ENCODE data around the gene ARID1B.

ARID1B gene

DNA sequence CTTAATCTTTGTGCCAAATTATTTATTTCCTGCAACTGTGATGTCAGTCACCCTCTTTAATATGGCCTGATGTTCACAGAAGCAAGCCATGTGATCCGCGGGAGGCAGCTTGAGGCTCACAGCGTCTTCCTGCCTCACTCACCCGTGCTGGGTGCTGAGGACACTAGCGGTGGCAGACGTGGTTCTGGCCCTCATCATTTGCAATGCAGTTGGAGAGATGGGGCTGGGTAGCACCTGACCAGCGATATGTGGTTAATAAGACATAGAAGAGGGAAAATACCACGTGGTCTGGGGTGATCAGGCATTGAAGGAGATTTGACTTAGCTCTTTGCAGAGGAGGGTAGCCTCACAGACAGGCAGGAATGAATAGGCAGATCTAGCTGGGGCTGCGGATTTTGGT lies 281.4 kb downstream of the ARID1B start:
- Histone ChIP-seq H3K27me3 (ENCODE audit: insufficient read depth, low read length, poor library complexity) (no peaks in the 10 kb centered on the region), H3K9me3 (ENCODE audit: insufficient read depth, low read length, severe bottlenecking) (peaks cover 6% of the 10 kb centered on the region), H3K9ac (ENCODE audit: low read depth, low read length) (no peak overlapping the region), H3K4me1 (ENCODE audit: insufficient read depth, low read length) (no peaks in the 10 kb centered on the region; the same call in 1 of the 2 replicates), H3K4me3 (ENCODE audit: low read depth in 1 of 2, low read length in 2 of 2) (no peak overlapping the region), H4K20me1 (ENCODE audit: insufficient read depth, low read length) (peaks cover 7% of the 10 kb centered on the region; the same call in 1 of the 2 replicates), H2AFZ (ENCODE audit: low read depth, low read length) (no peak overlapping the region), H3K4me2 (ENCODE audit: insufficient read depth, low read length) (no peak overlapping the region), H3K27ac (ENCODE audit: low read length) (no peak overlapping the region), H3K79me2 (ENCODE audit: insufficient read depth, low read length) (peaks cover 51% of the 10 kb centered on the region), H3K36me3 (ENCODE audit: insufficient read depth, low read length) (peaks cover 8% of the 10 kb centered on the region; the same call in 1 of the 2 replicates)
- DNase-seq (no peak), ATAC-seq (ENCODE audit: insufficient read depth, low read depth) (peak; percentile 29; the same call in 1 of the 3 replicates)
- TF ChIP-seq, protein P1, sequence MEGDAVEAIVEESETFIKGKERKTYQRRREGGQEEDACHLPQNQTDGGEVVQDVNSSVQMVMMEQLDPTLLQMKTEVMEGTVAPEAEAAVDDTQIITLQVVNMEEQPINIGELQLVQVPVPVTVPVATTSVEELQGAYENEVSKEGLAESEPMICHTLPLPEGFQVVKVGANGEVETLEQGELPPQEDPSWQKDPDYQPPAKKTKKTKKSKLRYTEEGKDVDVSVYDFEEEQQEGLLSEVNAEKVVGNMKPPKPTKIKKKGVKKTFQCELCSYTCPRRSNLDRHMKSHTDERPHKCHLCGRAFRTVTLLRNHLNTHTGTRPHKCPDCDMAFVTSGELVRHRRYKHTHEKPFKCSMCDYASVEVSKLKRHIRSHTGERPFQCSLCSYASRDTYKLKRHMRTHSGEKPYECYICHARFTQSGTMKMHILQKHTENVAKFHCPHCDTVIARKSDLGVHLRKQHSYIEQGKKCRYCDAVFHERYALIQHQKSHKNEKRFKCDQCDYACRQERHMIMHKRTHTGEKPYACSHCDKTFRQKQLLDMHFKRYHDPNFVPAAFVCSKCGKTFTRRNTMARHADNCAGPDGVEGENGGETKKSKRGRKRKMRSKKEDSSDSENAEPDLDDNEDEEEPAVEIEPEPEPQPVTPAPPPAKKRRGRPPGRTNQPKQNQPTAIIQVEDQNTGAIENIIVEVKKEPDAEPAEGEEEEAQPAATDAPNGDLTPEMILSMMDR (IDR thresholded peaks at IDR 0.05; ENCODE audit: borderline replicate concordance, extremely low read depth, low read length, poor library complexity, severe bottlenecking): no peak
- no peak for TF ChIP-seq EZH2 (IDR thresholded peaks at IDR 0.05; ENCODE audit: borderline replicate concordance, low read depth, low read length, severe bottlenecking)

DNA sequence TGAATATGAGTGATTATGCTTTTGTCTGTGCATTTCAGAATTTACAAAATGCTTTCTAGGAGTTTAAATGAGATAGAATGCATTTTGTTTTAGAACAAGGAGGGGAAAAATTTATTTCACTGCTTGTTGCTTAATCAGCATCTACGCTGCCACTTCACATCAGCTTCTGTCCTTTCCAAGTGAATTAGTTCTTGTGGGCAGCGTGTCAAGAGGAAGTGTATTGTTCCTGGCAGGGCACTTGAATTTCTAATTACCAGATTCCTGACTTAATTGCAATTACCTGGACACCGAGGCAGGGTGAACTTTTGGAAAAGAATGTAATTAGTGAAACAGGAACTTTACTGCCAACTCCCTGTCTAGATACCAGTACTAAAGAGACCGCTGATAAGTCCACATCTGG lies 282.6 kb downstream of the ARID1B start:
- DNase-seq (no peak), ATAC-seq (ENCODE audit: insufficient read depth, low read depth) (no peak)
- TF ChIP-seq EZH2 (IDR thresholded peaks at IDR 0.05; ENCODE audit: borderline replicate concordance, low read depth, low read length, severe bottlenecking): no peak
- TF ChIP-seq, protein P1 (IDR thresholded peaks at IDR 0.05; ENCODE audit: borderline replicate concordance, extremely low read depth, low read length, poor library complexity, severe bottlenecking): no peak
- no peaks in the 10 kb centered on the region for H3K27me3 ChIP-seq (ENCODE audit: insufficient read depth, low read length, poor library complexity)
- H3K27ac ChIP-seq (ENCODE audit: low read length): no peak overlapping the region
- peaks cover 5% of the 10 kb centered on the region for H3K9me3 ChIP-seq (ENCODE audit: insufficient read depth, low read length, severe bottlenecking)
- H3K36me3 ChIP-seq (ENCODE audit: insufficient read depth, low read length): peaks cover 9% of the 10 kb centered on the region; the same call in 1 of the 2 replicates
- H4K20me1 ChIP-seq (ENCODE audit: insufficient read depth, low read length): peaks cover 13% of the 10 kb centered on the region; the same call in 1 of the 2 replicates
- peaks cover 53% of the 10 kb centered on the region for H3K79me2 ChIP-seq (ENCODE audit: insufficient read depth, low read length)
- no peak overlapping the region for H3K4me3 ChIP-seq (ENCODE audit: low read depth in 1 of 2, low read length in 2 of 2)
- no peak overlapping the region for H3K9ac ChIP-seq (ENCODE audit: low read depth, low read length)
- H3K4me2 ChIP-seq (ENCODE audit: insufficient read depth, low read length): no peak overlapping the region
- no peaks in the 10 kb centered on the region; the same call in 1 of the 2 replicates for H3K4me1 ChIP-seq (ENCODE audit: insufficient read depth, low read length)
- H2AFZ ChIP-seq (ENCODE audit: low read depth, low read length): no peak overlapping the region

DNA sequence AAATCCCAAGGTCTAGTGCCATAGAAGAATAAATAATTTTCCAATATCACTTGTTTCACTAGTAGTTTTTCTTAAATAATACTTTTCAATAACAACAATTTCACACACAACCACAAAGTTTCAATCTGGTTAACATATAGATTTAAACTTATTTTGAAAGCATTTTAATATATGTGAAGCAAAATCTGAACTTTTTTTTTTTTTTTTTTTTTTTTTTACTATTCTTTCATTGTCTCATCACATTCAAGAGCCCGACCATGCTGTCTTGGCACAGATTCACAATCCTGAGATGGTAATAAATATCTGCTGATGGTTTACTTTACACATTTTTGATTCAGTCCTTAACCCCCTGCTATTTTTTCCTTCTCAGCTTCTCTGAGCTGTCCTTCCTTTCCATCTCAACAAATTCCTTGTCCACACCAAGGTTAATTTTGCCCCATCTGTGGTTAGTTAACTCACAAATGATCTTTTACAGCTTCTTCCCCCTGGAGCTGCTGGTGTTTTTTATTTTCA lies 283.3 kb downstream of the ARID1B start:
- peaks cover 5% of the 10 kb centered on the region; the same call in 1 of the 2 replicates for H3K36me3 ChIP-seq (ENCODE audit: insufficient read depth, low read length)
- no peaks in the 10 kb centered on the region for H3K9me3 ChIP-seq (ENCODE audit: insufficient read depth, low read length, severe bottlenecking)
- H3K79me2 ChIP-seq (ENCODE audit: insufficient read depth, low read length): peaks cover 54% of the 10 kb centered on the region
- peaks cover 14% of the 10 kb centered on the region; the same call in 1 of the 2 replicates for H4K20me1 ChIP-seq (ENCODE audit: insufficient read depth, low read length)
- H2AFZ ChIP-seq (ENCODE audit: low read depth, low read length): no peak overlapping the region
- H3K27me3 ChIP-seq (ENCODE audit: insufficient read depth, low read length, poor library complexity): no peaks in the 10 kb centered on the region
- ATAC-seq (ENCODE audit: insufficient read depth, low read depth) (no peak), DNase-seq (no peak)
- no peak overlapping the region for H3K4me2 ChIP-seq (ENCODE audit: insufficient read depth, low read length)
- H3K4me1 ChIP-seq (ENCODE audit: insufficient read depth, low read length): no peaks in the 10 kb centered on the region
- TF ChIP-seq EZH2 (IDR thresholded peaks at IDR 0.05; ENCODE audit: borderline replicate concordance, low read depth, low read length, severe bottlenecking): no peak
- TF ChIP-seq, protein P1 (IDR thresholded peaks at IDR 0.05; ENCODE audit: borderline replicate concordance, extremely low read depth, low read length, poor library complexity, severe bottlenecking): no peak
- H3K4me3 ChIP-seq (ENCODE audit: low read depth in 1 of 2, low read length in 2 of 2): no peak overlapping the region
- H3K27ac ChIP-seq (ENCODE audit: low read length): no peak overlapping the region
- no peak overlapping the region for H3K9ac ChIP-seq (ENCODE audit: low read depth, low read length)

Measured in DND-41 (cell line).